ENCODE measurements around the gene IRAK1.

The IRAK1 gene

DNA sequence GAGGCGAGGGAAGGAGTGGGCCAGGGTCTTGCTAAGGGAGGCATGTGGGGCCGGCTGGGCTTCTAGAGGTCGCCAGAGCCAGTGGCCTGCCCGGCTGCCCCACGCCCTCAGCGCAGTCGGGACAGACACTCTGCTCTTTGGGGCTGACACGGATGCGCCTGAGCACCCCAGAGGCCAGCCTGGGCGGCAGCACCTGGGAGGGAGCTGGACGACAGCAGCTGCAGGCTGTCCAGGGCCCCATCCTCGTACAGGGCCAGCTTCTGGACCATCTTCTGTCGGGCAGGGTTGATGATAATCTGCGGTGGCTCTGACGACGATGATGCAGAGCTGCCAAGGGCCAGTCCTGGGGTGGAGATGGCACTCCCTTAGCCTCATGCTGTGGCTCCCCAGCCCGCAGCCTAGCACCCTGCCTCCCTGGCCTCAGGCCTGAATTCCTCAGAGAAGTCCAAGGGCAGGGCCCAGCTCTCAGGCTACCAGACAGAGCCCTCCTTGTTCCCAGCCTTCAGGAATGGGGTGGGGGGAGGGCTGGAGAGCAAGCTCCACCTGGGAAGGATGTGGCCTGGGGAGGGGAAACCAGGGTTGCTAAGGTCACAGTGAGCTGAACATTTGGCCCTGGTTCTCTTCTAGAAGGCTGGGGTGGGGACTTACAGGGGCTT, 7.2 kb downstream of the IRAK1 start:
- DNase-seq (ENCODE audit: low read depth) = no peak
- no peak overlapping the region for H3K4me3 ChIP-seq (ENCODE audit: control insufficient read depth, low read depth, low read length)
- TF ChIP-seq, protein P1, sequence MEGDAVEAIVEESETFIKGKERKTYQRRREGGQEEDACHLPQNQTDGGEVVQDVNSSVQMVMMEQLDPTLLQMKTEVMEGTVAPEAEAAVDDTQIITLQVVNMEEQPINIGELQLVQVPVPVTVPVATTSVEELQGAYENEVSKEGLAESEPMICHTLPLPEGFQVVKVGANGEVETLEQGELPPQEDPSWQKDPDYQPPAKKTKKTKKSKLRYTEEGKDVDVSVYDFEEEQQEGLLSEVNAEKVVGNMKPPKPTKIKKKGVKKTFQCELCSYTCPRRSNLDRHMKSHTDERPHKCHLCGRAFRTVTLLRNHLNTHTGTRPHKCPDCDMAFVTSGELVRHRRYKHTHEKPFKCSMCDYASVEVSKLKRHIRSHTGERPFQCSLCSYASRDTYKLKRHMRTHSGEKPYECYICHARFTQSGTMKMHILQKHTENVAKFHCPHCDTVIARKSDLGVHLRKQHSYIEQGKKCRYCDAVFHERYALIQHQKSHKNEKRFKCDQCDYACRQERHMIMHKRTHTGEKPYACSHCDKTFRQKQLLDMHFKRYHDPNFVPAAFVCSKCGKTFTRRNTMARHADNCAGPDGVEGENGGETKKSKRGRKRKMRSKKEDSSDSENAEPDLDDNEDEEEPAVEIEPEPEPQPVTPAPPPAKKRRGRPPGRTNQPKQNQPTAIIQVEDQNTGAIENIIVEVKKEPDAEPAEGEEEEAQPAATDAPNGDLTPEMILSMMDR (conservative IDR thresholded peaks at IDR 0.05; ENCODE audit: control insufficient read depth, insufficient read depth, low read depth, low read length) = no peak

DNA sequence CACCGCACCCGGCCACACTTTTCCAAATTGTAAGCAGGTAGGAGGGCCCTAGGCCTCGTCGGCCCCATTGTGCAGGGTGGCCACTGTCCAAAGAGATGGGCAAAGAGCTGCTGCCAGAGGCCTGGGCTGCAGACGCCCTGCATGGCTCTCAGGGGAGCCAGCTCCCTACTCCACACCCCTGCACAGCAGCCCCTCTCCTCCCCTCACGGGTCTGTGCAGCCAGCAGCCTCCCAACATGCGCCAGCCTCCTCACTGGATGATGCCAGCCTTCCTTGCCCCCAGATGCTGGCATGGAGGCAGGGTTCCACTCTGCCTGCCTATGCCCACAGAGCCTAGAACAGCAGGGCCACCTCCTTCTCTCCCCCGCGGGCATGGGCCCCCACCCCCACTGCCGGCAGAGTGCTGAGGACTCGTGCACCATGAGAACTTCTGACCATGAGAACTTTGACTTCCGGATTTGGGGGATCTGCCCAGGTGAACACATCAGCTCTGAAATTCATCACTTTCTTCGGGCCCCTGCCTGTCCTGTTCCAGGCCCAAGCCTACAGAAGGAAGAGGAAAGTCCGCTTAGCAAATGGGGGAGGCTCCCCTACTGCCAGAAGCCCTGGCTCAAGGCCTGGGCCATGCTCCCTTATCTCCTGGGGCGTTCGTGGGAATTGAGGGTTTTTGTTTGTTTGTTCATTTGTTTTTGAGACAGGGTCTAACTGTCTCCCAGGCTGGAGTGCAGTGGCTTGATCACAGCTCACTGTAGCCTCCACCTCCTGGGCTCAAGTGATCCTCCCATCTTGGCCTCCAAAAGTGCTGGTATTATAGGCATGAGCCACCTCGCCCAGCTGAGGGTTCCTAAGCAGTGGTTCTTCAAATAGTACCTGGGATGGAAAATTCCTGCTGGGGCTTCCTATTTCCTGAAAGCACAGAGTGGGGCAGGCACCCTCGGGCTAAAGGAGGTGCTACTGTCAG, 8.0 kb downstream of the IRAK1 start:
- no peak for DNase-seq (ENCODE audit: low read depth)
- TF ChIP-seq, protein P1 (conservative IDR thresholded peaks at IDR 0.05; ENCODE audit: control insufficient read depth, insufficient read depth, low read depth, low read length) = no peak
- no peak overlapping the region for H3K4me3 ChIP-seq (ENCODE audit: control insufficient read depth, low read depth, low read length)

DNA sequence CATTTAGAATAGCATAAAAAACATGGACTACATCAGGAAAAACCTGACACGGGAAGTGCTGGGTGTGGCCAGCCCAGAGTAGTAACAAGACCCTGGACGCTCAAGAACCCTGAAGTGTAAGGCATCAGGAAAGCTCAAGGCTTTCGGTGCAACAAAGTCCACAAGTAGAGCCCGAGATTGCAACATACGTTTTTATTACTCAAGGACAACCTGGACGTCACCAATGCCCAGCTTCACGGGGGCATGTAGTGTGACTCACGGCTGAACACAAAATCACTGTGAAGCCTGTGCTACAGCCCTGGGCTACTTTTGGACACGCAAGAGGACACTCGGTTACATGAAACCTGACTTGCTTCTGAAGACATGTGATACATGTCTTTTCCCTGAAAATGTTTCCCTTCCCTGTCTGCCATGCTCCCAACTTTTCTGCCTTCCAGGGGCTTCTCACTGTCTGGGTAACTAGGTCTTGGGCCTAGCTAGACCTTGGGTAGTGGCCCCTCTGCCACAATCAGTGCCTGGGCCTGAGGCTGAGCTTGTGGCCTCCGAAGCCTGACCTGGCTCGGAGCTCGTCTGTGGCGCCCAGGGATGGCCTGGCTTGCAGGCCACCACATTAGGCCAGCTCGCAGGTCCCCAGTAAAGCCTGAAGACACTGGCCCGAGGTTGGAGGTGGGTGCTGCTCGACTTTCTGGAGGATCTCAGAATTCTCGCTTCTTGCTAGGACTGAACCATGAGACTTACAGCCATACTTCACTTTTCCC, 9.2 kb downstream of the IRAK1 start:
- TF ChIP-seq, protein P1 (conservative IDR thresholded peaks at IDR 0.05; ENCODE audit: control insufficient read depth, insufficient read depth, low read depth, low read length) = no peak
- DNase-seq (ENCODE audit: low read depth) = peak; percentile 60

DNA sequence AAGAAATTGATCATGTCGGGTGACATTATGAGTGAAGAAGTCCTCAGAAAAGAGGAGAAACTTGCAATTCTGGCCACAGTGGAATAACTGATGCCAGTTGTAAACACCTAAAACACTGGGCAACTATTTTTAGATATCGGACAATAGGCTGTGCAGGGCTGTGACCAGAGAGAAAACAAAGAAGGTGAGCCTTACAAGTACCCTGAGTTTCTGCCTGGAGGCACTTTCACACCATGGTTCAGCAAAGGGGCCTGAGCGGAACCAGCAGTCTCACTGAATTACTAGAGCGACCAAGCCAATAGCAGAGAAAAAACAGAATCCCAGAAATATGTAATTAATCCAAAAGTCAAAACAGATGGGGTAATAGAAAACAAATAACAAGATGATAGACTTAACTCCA, 11.2 kb downstream of the IRAK1 start:
- no peak for DNase-seq (ENCODE audit: low read depth)
- TF ChIP-seq, protein P1 (conservative IDR thresholded peaks at IDR 0.05; ENCODE audit: control insufficient read depth, insufficient read depth, low read depth, low read length) = no peak
- H3K4me3 ChIP-seq (ENCODE audit: control insufficient read depth, low read depth, low read length) = no peak overlapping the region

More for the DNA sequence above, 9.2 kb downstream of the IRAK1 start:
- H3K4me3 ChIP-seq (ENCODE audit: control insufficient read depth, low read depth, low read length) = no peak overlapping the region

DNA sequence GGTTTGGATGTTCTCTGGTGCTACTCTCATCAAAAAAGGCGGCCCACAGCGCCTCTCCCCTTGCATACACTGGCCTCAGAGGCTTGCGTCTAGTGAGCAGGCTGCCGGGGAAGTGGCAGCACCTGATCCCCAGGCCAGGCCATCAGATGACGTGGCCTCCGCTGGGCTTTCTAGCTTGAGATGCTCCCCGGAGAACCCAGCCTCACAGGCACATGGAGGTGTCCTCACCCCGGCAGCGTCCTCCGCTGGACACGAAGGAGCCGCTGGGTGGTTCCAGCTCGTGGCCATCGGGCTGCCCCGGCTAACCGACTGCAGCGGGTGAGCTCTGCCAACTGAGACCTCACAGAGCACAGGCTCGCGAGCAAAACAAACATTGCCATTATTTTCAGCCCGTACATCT, 12.8 kb downstream of the IRAK1 start:
- H3K4me3 ChIP-seq (ENCODE audit: control insufficient read depth, low read depth, low read length) = no peak overlapping the region
- no peak for DNase-seq (ENCODE audit: low read depth)
- TF ChIP-seq, protein P1 (conservative IDR thresholded peaks at IDR 0.05; ENCODE audit: control insufficient read depth, insufficient read depth, low read depth, low read length) = no peak

DNA sequence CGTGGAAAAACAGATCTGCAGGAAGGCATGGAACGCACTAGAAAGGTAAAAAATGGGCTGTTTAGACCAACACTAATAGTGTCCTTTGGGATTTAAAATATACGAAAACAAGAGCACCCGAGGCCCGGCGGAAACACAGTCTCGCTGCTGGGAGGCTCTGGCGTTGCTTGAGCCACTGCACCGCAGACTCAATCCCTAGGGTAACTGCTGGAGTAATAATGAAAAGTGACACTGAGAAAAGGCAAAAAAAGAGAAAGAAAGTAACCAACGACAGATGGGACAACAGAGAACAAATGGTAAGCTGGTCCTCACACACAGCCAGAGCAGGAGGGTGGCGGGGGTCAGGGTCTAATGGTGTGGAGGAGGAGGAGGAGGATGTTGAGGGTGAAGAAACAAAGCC, 15.4 kb downstream of the IRAK1 start:
- TF ChIP-seq, protein P1 (conservative IDR thresholded peaks at IDR 0.05; ENCODE audit: control insufficient read depth, insufficient read depth, low read depth, low read length) = no peak
- DNase-seq (ENCODE audit: low read depth) = no peak

More for the DNA sequence above, 15.4 kb downstream of the IRAK1 start:
- H3K4me3 ChIP-seq (ENCODE audit: control insufficient read depth, low read depth, low read length) = no peak overlapping the region
